Activated CD8-positive, alpha-beta T cell treated with anti-CD3 and anti-CD28 coated beads for 36 hours (primary cell): Measurements from ENCODE around the gene PDZD2. TPM values are rescaled to one million over a fixed set of nuclear protein-coding genes. Genes with fewer than 3 reads are reported as not detected.

Experiments
- ATAC-seq: fragments of 200-7000 bp; cut with Tn5 transposase; one replicate; pipeline ENCODE4 v1.10.0; 2021; ENCODE audit warnings: mild to moderate bottlenecking, moderate library complexity
- CTCF ChIA-PET: fragments of 350-600 bp; sonication (Branson Sonifier 250); formaldehyde crosslinking; loops from one replicate; lab custom pipeline; 2021; ENCODE audit warnings: antibody characterized with exemption; lab: Charles Lee
- POLR2A ChIA-PET: fragments of 350-600 bp; sonication (Branson Sonifier 250); formaldehyde crosslinking; loops from one replicate; lab custom pipeline; 2021; ENCODE audit warnings: antibody characterized with exemption; lab: Charles Lee
- DNase-seq: peaks from one replicate; pipeline ENCODE4 v3.0.0-alpha.2; 2020
- H3K27ac Mint-ChIP-seq: one replicate; pipeline ENCODE4 v1.8.0; 2021; ENCODE audit warnings: mild to moderate bottlenecking, mixed read lengths
- H3K27me3 Mint-ChIP-seq: one replicate; pipeline ENCODE4 v1.8.0; 2021; ENCODE audit warnings: mixed read lengths
- H3K36me3 Mint-ChIP-seq: one replicate; pipeline ENCODE4 v1.8.0; 2021; ENCODE audit warnings: low read depth, mixed read lengths
- H3K4me1 Mint-ChIP-seq: one replicate; pipeline ENCODE4 v1.8.0; 2021; ENCODE audit warnings: low read depth, mixed read lengths
- H3K4me3 Mint-ChIP-seq: one replicate; pipeline ENCODE4 v1.8.0; 2021; ENCODE audit warnings: mild to moderate bottlenecking, moderate library complexity, mixed read lengths
- H3K9me3 Mint-ChIP-seq: one replicate; pipeline ENCODE4 v1.8.0; 2021; ENCODE audit warnings: mixed read lengths
- intact Hi-C: fragments of 100-400 bp; cut with micrococcal nuclease; formaldehyde crosslinking; loops from one replicate; pipeline ENCODE4 v1.10.0; 2022
- total RNA-seq, 2 experiments: library from RNA; stranded (reverse); gene quantifications; one replicate each; pipeline ENCODE4 v1.2.3, GENCODE V29; 2021
- TF ChIP-seq, protein P1 (sequence below): fragments of 200-600 bp; IDR thresholded peaks from one replicate; pipeline ENCODE4 v1.8.0; 2022; ENCODE audit warnings: antibody characterized with exemption, mild to moderate bottlenecking

The PDZD2 gene
- total RNA-seq, 2 experiments from 2014 or later, result not detected

DNA sequence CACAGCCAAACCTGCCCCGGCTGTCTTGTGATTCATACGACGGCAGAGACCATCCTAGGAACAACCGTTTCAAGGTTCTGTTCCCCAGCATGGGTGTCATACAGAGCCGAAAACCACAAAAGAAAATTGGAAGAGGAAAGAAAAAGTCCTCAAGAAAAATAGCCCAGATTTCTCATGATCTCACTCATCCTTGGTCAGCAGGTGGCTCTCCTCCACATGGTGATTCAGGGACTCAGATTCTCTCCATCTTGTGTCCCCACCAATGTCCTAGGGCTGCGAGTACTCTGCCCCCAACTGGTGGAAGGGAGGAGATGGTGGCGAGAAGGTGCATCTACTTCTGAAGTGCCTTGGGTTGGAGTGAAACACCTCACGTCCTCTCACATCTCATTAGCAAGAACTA lies 25.6 kb downstream of the PDZD2 start:
- H3K36me3 Mint-ChIP-seq, result no peaks in the 10 kb centered on the region
- H3K27me3 Mint-ChIP-seq, result peaks cover 2% of the 10 kb centered on the region
- TF ChIP-seq, protein P1, sequence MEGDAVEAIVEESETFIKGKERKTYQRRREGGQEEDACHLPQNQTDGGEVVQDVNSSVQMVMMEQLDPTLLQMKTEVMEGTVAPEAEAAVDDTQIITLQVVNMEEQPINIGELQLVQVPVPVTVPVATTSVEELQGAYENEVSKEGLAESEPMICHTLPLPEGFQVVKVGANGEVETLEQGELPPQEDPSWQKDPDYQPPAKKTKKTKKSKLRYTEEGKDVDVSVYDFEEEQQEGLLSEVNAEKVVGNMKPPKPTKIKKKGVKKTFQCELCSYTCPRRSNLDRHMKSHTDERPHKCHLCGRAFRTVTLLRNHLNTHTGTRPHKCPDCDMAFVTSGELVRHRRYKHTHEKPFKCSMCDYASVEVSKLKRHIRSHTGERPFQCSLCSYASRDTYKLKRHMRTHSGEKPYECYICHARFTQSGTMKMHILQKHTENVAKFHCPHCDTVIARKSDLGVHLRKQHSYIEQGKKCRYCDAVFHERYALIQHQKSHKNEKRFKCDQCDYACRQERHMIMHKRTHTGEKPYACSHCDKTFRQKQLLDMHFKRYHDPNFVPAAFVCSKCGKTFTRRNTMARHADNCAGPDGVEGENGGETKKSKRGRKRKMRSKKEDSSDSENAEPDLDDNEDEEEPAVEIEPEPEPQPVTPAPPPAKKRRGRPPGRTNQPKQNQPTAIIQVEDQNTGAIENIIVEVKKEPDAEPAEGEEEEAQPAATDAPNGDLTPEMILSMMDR, result peak; percentile 24
- H3K4me1 Mint-ChIP-seq, result no peaks in the 10 kb centered on the region
- DNase-seq, result no peak
- peaks cover 2% of the 10 kb centered on the region for H3K9me3 Mint-ChIP-seq
- no peak for ATAC-seq
- CTCF ChIA-PET, result no interaction called here
- POLR2A ChIA-PET, result no interaction called here
- intact Hi-C loops, result no loop called here
- no peak overlapping the region for H3K4me3 Mint-ChIP-seq
- H3K27ac Mint-ChIP-seq, result no peak overlapping the region

DNA sequence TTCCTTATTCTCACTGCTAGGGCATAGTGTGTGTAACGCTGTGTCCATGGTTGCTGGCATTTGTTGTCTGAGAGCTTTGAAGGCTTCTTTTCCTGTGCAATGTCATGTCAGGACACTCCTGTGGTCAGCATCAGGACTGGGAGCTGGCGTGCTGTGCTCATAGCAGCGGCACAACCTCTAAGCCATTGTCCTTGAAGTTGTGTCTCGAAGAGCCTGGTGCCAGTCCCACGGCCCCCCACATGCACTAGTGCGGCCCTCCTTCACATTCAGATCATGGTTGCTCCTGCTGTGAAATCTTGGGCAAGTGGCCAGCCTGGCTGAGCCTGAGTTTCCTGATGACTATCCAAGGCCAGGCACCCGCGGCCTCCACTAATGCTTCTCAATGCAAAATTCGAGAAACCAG lies 32.4 kb downstream of the PDZD2 start:
- ChIA-PET POLR2A (no interaction called here), CTCF (no interaction called here)
- peaks cover 3% of the 10 kb centered on the region for H3K9me3 Mint-ChIP-seq
- TF ChIP-seq, protein P1, result no peak
- H3K4me3 Mint-ChIP-seq, result no peak overlapping the region
- H3K27ac Mint-ChIP-seq, result no peak overlapping the region
- H3K4me1 Mint-ChIP-seq, result no peaks in the 10 kb centered on the region
- no peak for DNase-seq
- intact Hi-C loops, result no loop called here
- no peaks in the 10 kb centered on the region for H3K27me3 Mint-ChIP-seq
- no peaks in the 10 kb centered on the region for H3K36me3 Mint-ChIP-seq
- no peak for ATAC-seq

DNA sequence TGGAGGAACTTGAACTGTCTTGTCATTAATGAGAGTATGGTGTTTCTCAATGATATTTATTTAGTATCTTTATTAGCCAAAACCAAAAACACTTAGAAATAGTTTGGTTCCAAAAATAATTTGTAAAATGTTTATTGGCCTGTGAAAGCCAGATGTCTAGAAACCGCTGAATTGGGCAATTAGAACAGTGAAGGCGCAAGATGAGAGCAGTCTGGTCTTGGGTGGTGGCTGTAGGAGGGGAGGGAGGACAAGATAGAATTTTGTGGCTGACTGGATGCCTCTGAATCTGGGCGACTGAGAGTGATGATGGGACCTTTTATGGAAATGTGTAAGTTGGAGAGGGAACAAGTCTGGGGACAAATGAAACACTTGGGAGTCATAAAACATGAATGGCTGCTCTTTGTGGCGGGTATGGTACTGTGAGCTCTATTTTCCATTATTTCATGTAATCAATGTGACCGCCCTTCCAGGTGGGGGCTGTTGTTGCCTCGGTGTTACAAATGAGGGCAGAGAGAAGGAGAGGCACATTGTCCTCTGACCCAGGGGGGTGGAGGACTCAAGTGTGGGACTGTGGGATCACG lies 35.5 kb downstream of the PDZD2 start:
- peaks cover 3% of the 10 kb centered on the region for H3K9me3 Mint-ChIP-seq
- ATAC-seq (no peak), DNase-seq (no peak)
- H3K27me3 Mint-ChIP-seq, result no peaks in the 10 kb centered on the region
- ChIA-PET CTCF (no interaction called here), POLR2A (no interaction called here)
- intact Hi-C loops, result no loop called here
- no peak overlapping the region for H3K27ac Mint-ChIP-seq
- TF ChIP-seq, protein P1, result no peak
- no peaks in the 10 kb centered on the region for H3K4me1 Mint-ChIP-seq
- H3K4me3 Mint-ChIP-seq, result no peak overlapping the region
- H3K36me3 Mint-ChIP-seq, result no peaks in the 10 kb centered on the region

DNA sequence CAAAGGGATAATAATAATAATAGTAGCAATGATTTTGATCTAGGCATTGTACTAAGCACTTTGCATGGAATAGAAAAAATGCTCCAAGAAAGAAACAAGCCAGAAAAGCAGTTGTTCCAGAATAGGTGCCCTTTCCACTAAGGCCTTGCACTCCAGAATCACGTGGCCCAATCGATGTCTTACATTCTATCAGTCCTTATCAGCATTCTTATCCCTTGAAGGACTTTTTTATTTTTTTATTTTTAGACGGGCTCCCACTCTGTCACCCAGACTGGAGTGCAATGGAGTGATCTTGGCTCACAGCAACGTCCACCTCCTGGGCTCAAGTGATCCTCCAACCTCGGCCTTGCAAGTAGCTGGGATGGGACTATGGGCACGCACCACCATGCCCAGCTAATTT lies 36.5 kb downstream of the PDZD2 start:
- Mint-ChIP-seq H3K9me3 (peaks cover 3% of the 10 kb centered on the region), H3K27me3 (no peaks in the 10 kb centered on the region), H3K4me1 (no peaks in the 10 kb centered on the region), H3K36me3 (no peaks in the 10 kb centered on the region), H3K27ac (no peak overlapping the region), H3K4me3 (no peak overlapping the region)
- ATAC-seq (no peak), DNase-seq (no peak)
- ChIA-PET POLR2A (interaction anchor here (0.5 kb wide), 1 partner anchor 16 kb away, joined by 3 read pairs; no protein-coding TSS in a partner anchor), CTCF (no interaction called here)
- intact Hi-C loops, result no loop called here
- TF ChIP-seq, protein P1, result no peak

DNA sequence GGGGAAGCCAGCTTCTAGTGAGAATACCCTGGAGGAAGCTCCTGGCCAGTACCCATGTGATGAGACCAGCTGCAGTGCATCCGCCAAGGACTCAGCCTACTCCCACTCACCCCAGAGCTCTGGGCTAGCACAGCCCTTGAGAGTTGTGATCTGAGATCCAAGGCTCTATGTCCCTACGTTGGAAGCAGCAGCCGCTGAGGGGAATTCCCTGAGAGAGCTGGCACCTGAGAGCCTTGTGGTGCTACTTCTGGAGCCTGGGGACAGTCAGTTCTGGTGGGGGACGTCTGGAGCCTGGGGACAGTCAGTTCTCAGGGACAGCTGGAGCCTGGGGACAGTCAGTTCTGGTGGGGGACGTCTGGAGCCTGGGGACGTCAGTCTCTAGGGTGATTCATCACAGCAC lies 39.2 kb downstream of the PDZD2 start:
- Mint-ChIP-seq H3K4me1 (no peaks in the 10 kb centered on the region), H3K36me3 (no peaks in the 10 kb centered on the region), H3K4me3 (no peak overlapping the region), H3K27ac (no peak overlapping the region), H3K9me3 (peaks cover 3% of the 10 kb centered on the region), H3K27me3 (no peaks in the 10 kb centered on the region)
- TF ChIP-seq, protein P1, result no peak
- ChIA-PET POLR2A (interaction anchor here (1.0 kb wide), 1 partner anchor 12 kb away, joined by 3 read pairs; no protein-coding TSS in a partner anchor), CTCF (no interaction called here)
- intact Hi-C loops, result no loop called here
- ATAC-seq, result no peak
- DNase-seq, result no peak
